SK-N-SH (cell line): ENCODE results near the gene CYP39A1. TPM values are rescaled to one million over a fixed set of nuclear protein-coding genes. Genes with fewer than 3 reads are reported as not detected.

Experiments
- CTCF ChIA-PET: fragments of 300-600, 350-600 bp; formaldehyde crosslinking; extraction: SDS; loops from one replicate; lab custom pipeline; 2021; lab: Yijun Ruan, JAX
- POLR2A ChIA-PET: fragments of 350-600 bp; sonication (Branson Sonifier 250); formaldehyde crosslinking; extraction: SDS; loops from one replicate; lab custom pipeline; 2020; ENCODE audit warnings: antibody characterized with exemption, inconsistent platforms; lab: Yijun Ruan, JAX
- DNase-seq: peaks from one replicate; pipeline ENCODE4 v3.0.0; 2012
- H2AFZ ChIP-seq: fragments of 200-600 bp; sonication (generic); 2 replicates; pipeline ENCODE4 v1.8.1; 2016; ENCODE audit warnings: antibody characterized with exemption, mild to moderate bottlenecking, low read depth
- H3F3A ChIP-seq: fragments of 200-600 bp; sonication (generic); replicated peaks from 2 replicates; pipeline ENCODE3; 2016; ENCODE audit warnings: antibody characterized with exemption, mild to moderate bottlenecking; ENCODE audit not compliant: insufficient read depth
- H3K27ac ChIP-seq, 2 experiments: fragments of 200-500 bp in 1 of 2; fragments of 200-600 bp in 1 of 2; sonication (Bioruptor generic) in 1 of 2; sonication (generic), shearing (Covaris generic) in 1 of 2; 2 replicates each; pipeline versions ENCODE4 v1.5.1 to v1.6.1; 2014 to 2016; ENCODE audit warnings: low read depth in 2 of 2, inconsistent platforms in 1 of 2, low read length in 1 of 2, mild to moderate bottlenecking in 1 of 2, mixed read lengths in 1 of 2
- H3K27me3 ChIP-seq: fragments of 200-600 bp; sonication (generic), shearing (Covaris generic); 2 replicates; pipeline ENCODE4 v1.6.1; 2016; ENCODE audit warnings: mixed run types; ENCODE audit not compliant: insufficient read depth
- H3K36me3 ChIP-seq, 2 experiments: fragments of 200-500 bp in 1 of 2; fragments of 200-600 bp in 1 of 2; sonication (Bioruptor generic) in 1 of 2; sonication (generic) in 1 of 2; replicated peaks in 1 of 2; 2 replicates each; pipeline versions ENCODE3 to v1.5.1; 2014 to 2016; ENCODE audit warnings: low read length in 1 of 2, mild to moderate bottlenecking in 1 of 2; ENCODE audit not compliant: insufficient read depth in 2 of 2, control insufficient read depth in 1 of 2
- H3K4me1 ChIP-seq, 2 experiments: fragments of 200-500 bp in 1 of 2; fragments of 200-600 bp in 1 of 2; sonication (Bioruptor generic) in 1 of 2; sonication (generic), shearing (Covaris generic) in 1 of 2; 2 replicates each; pipeline versions ENCODE4 v1.5.1 to v1.6.1; 2014 to 2016; ENCODE audit warnings: low read depth in 1 of 2, low read length in 1 of 2, mixed run types in 1 of 2; ENCODE audit not compliant: insufficient read depth in 2 of 2, control insufficient read depth in 1 of 2
- H3K4me2 ChIP-seq: fragments of 200-600 bp; sonication (generic), shearing (Covaris generic); 2 replicates; pipeline ENCODE4 v1.6.1; 2017; ENCODE audit warnings: mixed run types
- H3K4me3 ChIP-seq, 2 experiments: fragments of 200-500 bp in 1 of 2; fragments of 200-600 bp in 1 of 2; sonication (Bioruptor generic) in 1 of 2; sonication (generic), shearing (Covaris generic) in 1 of 2; 2 replicates each; pipeline versions ENCODE4 v1.5.1 to v1.8.1; 2014 to 2016; ENCODE audit warnings: low read depth in 2 of 2, inconsistent platforms in 1 of 2, low read length in 1 of 2, mild to moderate bottlenecking in 1 of 2, mixed read lengths in 1 of 2, moderate library complexity in 1 of 2
- H3K79me2 ChIP-seq: fragments of 200-600 bp; sonication (generic); 2 replicates; pipeline ENCODE4 v1.8.1; 2017; ENCODE audit warnings: mild to moderate bottlenecking; ENCODE audit not compliant: insufficient read depth
- H3K9ac ChIP-seq: fragments of 200-600 bp; sonication (generic); 2 replicates; pipeline ENCODE4 v1.6.1; 2017; ENCODE audit warnings: mixed run types
- H3K9me2 ChIP-seq: fragments of 200-600 bp; sonication (generic); 2 replicates; pipeline ENCODE4 v1.6.1; 2017; ENCODE audit warnings: mixed run types
- H3K9me3 ChIP-seq: fragments of 200-600 bp; sonication (generic); 2 replicates; pipeline ENCODE4 v1.6.1; 2017; ENCODE audit warnings: mixed run types, mild to moderate bottlenecking, moderate library complexity
- H4K20me1 ChIP-seq: fragments of 200-600 bp; sonication (generic); 2 replicates; pipeline ENCODE4 v1.6.1; 2017; ENCODE audit warnings: mild to moderate bottlenecking, mixed run types; ENCODE audit not compliant: insufficient read depth
- CHD2 ChIP-seq: fragments of 150-350 bp; IDR thresholded peaks from 2 replicates; pipeline ENCODE4 v1.6.1; 2018; ENCODE audit warnings: low read length; ENCODE audit not compliant: partially characterized antibody
- CTCF ChIP-seq: fragments of 200-600 bp; sonication (generic); IDR thresholded peaks from 2 replicates; pipeline ENCODE4 v1.6.1; 2017; ENCODE audit warnings: antibody characterized with exemption, mild to moderate bottlenecking, moderate library complexity
- EP300 ChIP-seq, 2 experiments: IDR thresholded peaks; 2 replicates each; pipeline versions ENCODE4 v1.4.0 to v1.6.1; 2012; ENCODE audit warnings: borderline replicate concordance in 1 of 2, low read depth in 1 of 2, low read length in 1 of 2
- FOSL2 ChIP-seq: IDR thresholded peaks from 2 replicates; pipeline ENCODE4 v1.4.0; 2012; ENCODE audit warnings: low read depth, mild to moderate bottlenecking, moderate library complexity, borderline replicate concordance
- FOXM1 ChIP-seq: IDR thresholded peaks from 2 replicates; pipeline ENCODE4 v1.4.0; 2012; ENCODE audit warnings: low read depth, mild to moderate bottlenecking
- GABPA ChIP-seq: IDR thresholded peaks from 2 replicates; pipeline ENCODE4 v1.4.0; 2012; ENCODE audit warnings: low read depth, mild to moderate bottlenecking
- IRF3 ChIP-seq: fragments of 150-350 bp; IDR thresholded peaks from 2 replicates; pipeline ENCODE4 v1.6.1; 2016; ENCODE audit warnings: mild to moderate bottlenecking, low read depth, low read length
- JUND ChIP-seq: IDR thresholded peaks from 2 replicates; pipeline ENCODE4 v1.4.0; 2012
- MAX ChIP-seq: IDR thresholded peaks from 2 replicates; pipeline ENCODE4 v1.4.0; 2012; ENCODE audit warnings: low read depth
- MXI1 ChIP-seq: IDR thresholded peaks from 2 replicates; pipeline ENCODE4 v1.6.1; 2012; ENCODE audit warnings: mild to moderate bottlenecking, low read depth, low read length, improper control_type of control experiment
- NFIC ChIP-seq: IDR thresholded peaks from 2 replicates; pipeline ENCODE4 v1.4.0; 2012; ENCODE audit warnings: borderline replicate concordance
- NRF1 ChIP-seq: IDR thresholded peaks from 2 replicates; pipeline ENCODE4 v1.6.1; 2012; ENCODE audit warnings: low read depth, mild to moderate bottlenecking, low read length
- RAD21 ChIP-seq: IDR thresholded peaks from 2 replicates; pipeline ENCODE4 v1.6.1; 2012; ENCODE audit warnings: mild to moderate bottlenecking, low read length
- RCOR1 ChIP-seq: fragments of 150-350 bp; IDR thresholded peaks from 2 replicates; pipeline ENCODE4 v1.6.1; 2017; ENCODE audit warnings: antibody characterized with exemption, low read length
- SIN3A ChIP-seq: IDR thresholded peaks from 2 replicates; pipeline ENCODE4 v1.6.1; 2012; ENCODE audit warnings: low read depth, mild to moderate bottlenecking, low read length, moderate library complexity, borderline replicate concordance
- TCF12 ChIP-seq: IDR thresholded peaks from 2 replicates; pipeline ENCODE4 v1.4.0; 2012
- TEAD4 ChIP-seq: IDR thresholded peaks from 2 replicates; pipeline ENCODE4 v1.4.0; 2012; ENCODE audit warnings: mild to moderate bottlenecking, borderline replicate concordance; ENCODE audit not compliant: insufficient read depth
- YY1 ChIP-seq: IDR thresholded peaks from 2 replicates; pipeline ENCODE4 v1.4.0; 2012; ENCODE audit warnings: low read depth, mild to moderate bottlenecking
- WGBS: methylation state at CpG from one replicate; pipeline ENCODE4 v1.1.6; 2017; ENCODE audit warnings: low lambda C conversion rate; 5-methylcytosine and 5-hydroxymethylcytosine counted together
- polyA plus RNA-seq, 3 experiments: library from polyadenylated mRNA; depleted of rRNA; stranded (reverse); fragments of >200 nt; gene quantifications; 2 replicates each; pipeline ENCODE4 v1.2.3, GENCODE V29; 2012
- TF ChIP-seq, protein P1 (sequence below): IDR thresholded peaks from 2 replicates; pipeline ENCODE4; 2012
- TF ChIP-seq, protein P2 (sequence below): IDR thresholded peaks from 2 replicates; pipeline ENCODE4 v1.4.0; 2012; ENCODE audit warnings: low read depth, borderline replicate concordance
- TF ChIP-seq, protein P3 (sequence below): IDR thresholded peaks from 2 replicates; pipeline ENCODE4 v1.4.0; 2012; ENCODE audit warnings: low read depth, borderline replicate concordance
- TF ChIP-seq, protein P4 (sequence below): fragments of 150-350 bp; IDR thresholded peaks from 2 replicates; pipeline ENCODE4 v1.6.1; 2017; ENCODE audit warnings: antibody characterized with exemption, low read length, low read depth, borderline replicate concordance

The CYP39A1 gene
- polyA plus RNA-seq, 1 of the 3 experiments (the other 2 are of a cell fraction) = not detected

DNA sequence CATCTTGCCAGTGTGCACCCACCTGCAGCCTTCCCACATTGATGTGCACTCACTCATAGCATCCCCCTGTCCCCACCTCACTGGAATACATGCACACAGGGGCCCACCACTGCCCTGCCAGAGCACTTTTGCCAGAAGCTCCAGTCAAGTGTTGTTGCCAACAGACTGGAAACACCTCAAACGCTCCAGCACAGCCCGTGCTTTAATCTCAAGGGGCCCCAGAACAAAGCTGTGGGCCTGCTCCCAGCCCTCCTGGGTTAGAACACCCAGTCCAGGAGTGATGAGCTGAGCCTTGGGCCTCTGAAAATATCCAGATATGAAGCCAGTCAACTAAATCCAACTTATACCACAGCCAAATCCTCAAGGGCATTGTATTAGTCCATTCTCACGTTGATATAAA is 77.1 kb downstream of the CYP39A1 start:
- no peak overlapping the region for H3K27ac ChIP-seq
- H3K4me3 ChIP-seq = no peak overlapping the region
- CTCF ChIA-PET = no interaction called here
- no peaks in the 10 kb centered on the region for H3K79me2 ChIP-seq
- H4K20me1 ChIP-seq = no peaks in the 10 kb centered on the region
- DNase-seq = no peak
- POLR2A ChIA-PET = no interaction called here
- no peaks in the 10 kb centered on the region for H3F3A ChIP-seq
- no peaks in the 10 kb centered on the region for H3K36me3 ChIP-seq
- 2% methylated on average over 3 of the region's 3 CpGs for WGBS
- H3K4me1 ChIP-seq = no peaks in the 10 kb centered on the region
- no peak overlapping the region for H3K4me2 ChIP-seq
- TF ChIP-seq TEAD4 = no peak
- TF ChIP-seq, protein P1, sequence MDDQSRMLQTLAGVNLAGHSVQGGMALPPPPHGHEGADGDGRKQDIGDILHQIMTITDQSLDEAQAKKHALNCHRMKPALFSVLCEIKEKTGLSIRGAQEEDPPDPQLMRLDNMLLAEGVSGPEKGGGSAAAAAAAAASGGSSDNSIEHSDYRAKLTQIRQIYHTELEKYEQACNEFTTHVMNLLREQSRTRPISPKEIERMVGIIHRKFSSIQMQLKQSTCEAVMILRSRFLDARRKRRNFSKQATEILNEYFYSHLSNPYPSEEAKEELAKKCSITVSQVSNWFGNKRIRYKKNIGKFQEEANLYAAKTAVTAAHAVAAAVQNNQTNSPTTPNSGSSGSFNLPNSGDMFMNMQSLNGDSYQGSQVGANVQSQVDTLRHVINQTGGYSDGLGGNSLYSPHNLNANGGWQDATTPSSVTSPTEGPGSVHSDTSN = no peak
- TF ChIP-seq SIN3A = no peak
- no peak for TF ChIP-seq YY1
- TF ChIP-seq, protein P2, sequence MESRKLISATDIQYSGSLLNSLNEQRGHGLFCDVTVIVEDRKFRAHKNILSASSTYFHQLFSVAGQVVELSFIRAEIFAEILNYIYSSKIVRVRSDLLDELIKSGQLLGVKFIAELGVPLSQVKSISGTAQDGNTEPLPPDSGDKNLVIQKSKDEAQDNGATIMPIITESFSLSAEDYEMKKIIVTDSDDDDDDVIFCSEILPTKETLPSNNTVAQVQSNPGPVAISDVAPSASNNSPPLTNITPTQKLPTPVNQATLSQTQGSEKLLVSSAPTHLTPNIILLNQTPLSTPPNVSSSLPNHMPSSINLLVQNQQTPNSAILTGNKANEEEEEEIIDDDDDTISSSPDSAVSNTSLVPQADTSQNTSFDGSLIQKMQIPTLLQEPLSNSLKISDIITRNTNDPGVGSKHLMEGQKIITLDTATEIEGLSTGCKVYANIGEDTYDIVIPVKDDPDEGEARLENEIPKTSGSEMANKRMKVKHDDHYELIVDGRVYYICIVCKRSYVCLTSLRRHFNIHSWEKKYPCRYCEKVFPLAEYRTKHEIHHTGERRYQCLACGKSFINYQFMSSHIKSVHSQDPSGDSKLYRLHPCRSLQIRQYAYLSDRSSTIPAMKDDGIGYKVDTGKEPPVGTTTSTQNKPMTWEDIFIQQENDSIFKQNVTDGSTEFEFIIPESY = no peak
- no peak for TF ChIP-seq CHD2
- TF ChIP-seq RCOR1 = no peak
- TF ChIP-seq, protein P3, sequence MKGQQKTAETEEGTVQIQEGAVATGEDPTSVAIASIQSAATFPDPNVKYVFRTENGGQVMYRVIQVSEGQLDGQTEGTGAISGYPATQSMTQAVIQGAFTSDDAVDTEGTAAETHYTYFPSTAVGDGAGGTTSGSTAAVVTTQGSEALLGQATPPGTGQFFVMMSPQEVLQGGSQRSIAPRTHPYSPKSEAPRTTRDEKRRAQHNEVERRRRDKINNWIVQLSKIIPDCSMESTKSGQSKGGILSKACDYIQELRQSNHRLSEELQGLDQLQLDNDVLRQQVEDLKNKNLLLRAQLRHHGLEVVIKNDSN = no peak
- TF ChIP-seq GABPA = no peak
- TF ChIP-seq JUND = no peak
- no peak for TF ChIP-seq FOSL2
- TF ChIP-seq RAD21 = no peak
- TF ChIP-seq, protein P4, sequence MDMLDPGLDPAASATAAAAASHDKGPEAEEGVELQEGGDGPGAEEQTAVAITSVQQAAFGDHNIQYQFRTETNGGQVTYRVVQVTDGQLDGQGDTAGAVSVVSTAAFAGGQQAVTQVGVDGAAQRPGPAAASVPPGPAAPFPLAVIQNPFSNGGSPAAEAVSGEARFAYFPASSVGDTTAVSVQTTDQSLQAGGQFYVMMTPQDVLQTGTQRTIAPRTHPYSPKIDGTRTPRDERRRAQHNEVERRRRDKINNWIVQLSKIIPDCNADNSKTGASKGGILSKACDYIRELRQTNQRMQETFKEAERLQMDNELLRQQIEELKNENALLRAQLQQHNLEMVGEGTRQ = no peak
- H3K9ac ChIP-seq = no peak overlapping the region
- H3K27me3 ChIP-seq = no peaks in the 10 kb centered on the region
- no peaks in the 10 kb centered on the region for H3K9me2 ChIP-seq
- no peaks in the 10 kb centered on the region for H3K9me3 ChIP-seq
- no peak overlapping the region for H2AFZ ChIP-seq

DNA sequence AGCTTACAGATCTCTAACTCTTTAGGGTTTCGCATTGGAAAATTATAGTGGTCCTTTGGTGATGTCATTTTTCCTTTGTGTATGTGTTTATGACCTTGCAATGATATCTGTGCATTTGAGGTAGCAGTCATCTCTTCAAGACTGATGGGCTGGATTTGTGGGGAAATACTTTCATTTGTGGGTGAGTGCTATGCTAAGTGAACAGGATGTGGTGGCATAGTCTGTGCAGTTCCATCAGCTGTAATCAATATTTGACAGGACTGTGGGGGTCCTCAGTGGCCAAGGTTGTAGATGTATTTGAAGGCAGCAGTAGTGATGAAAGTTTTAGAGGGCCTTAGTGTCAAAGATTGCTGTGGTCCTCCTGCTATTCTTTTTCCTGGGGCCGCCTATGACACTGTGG is 79.5 kb downstream of the CYP39A1 start:
- ChIA-PET POLR2A (no interaction called here), CTCF (no interaction called here)
- H3K4me1 ChIP-seq = no peaks in the 10 kb centered on the region
- no peaks in the 10 kb centered on the region for H3F3A ChIP-seq
- H3K9ac ChIP-seq = no peak overlapping the region
- no peaks in the 10 kb centered on the region for H3K36me3 ChIP-seq
- no peaks in the 10 kb centered on the region for H3K9me3 ChIP-seq
- H3K4me3 ChIP-seq = no peak overlapping the region
- no peak overlapping the region for H2AFZ ChIP-seq
- no peaks in the 10 kb centered on the region for H3K9me2 ChIP-seq
- H3K79me2 ChIP-seq = no peaks in the 10 kb centered on the region
- H3K27ac ChIP-seq = no peak overlapping the region
- no peaks in the 10 kb centered on the region for H3K27me3 ChIP-seq
- no peaks in the 10 kb centered on the region for H4K20me1 ChIP-seq
- 0% methylated on average over 1 of the region's 2 CpGs for WGBS
- no peak for DNase-seq
- no peak overlapping the region for H3K4me2 ChIP-seq
- TF ChIP-seq MAX (no peak), FOSL2 (no peak), IRF3 (no peak), MXI1 (no peak), TEAD4 (no peak), CTCF (no peak), TCF12 (no peak), NFIC (no peak), NRF1 (no peak), FOXM1 (no peak), EP300 (IDR thresholded peaks at IDR 0.05; ENCODE audit: borderline replicate concordance in 1 of 2, low read depth in 1 of 2, low read length in 1 of 2) (no peak)
